Psoas muscle (tissue), 8 donors: ENCODE data around the gene DSE. TPM values are rescaled to one million over a fixed set of nuclear protein-coding genes. Genes with fewer than 3 reads are reported as not detected.

ENCODE experiments used
- ATAC-seq, 4 donors: fragments of 200-7000 bp; cut with Tn5 transposase; one replicate each; pipeline ENCODE4 v1.9.1; 2020; ENCODE audit warnings: moderate library complexity in 3 of 4, mild to moderate bottlenecking in 2 of 4
- DNase-seq, 2 donors: peaks; one replicate each; pipeline ENCODE4 v3.0.0-alpha.2; 2020
- H3K27ac ChIP-seq: fragments of 200-600 bp; one replicate; pipeline ENCODE4 v1.8.0; 2022
- H3K27me3 ChIP-seq, 3 donors: fragments of 200-600 bp in 1 of 3; one replicate each; pipeline versions ENCODE4 v1.6.1 to v1.8.0; 2013 to 2022; ENCODE audit warnings: low read length in 2 of 3, mild to moderate bottlenecking in 2 of 3, moderate library complexity in 1 of 3; ENCODE audit not compliant: insufficient read depth in 3 of 3
- H3K36me3 ChIP-seq, 2 donors: fragments of 200-600 bp in 1 of 2; one replicate each; pipeline versions ENCODE4 v1.6.1 to v1.8.0; 2013 to 2022; ENCODE audit warnings: low read depth in 1 of 2, mild to moderate bottlenecking in 1 of 2, moderate library complexity in 1 of 2; ENCODE audit not compliant: insufficient read depth in 1 of 2
- H3K4me1 ChIP-seq: fragments of 200-600 bp; one replicate; pipeline ENCODE4 v1.8.0; 2022
- H3K4me3 ChIP-seq: fragments of 200-600 bp; one replicate; pipeline ENCODE4 v1.8.0; 2022; ENCODE audit warnings: mild to moderate bottlenecking
- H3K9me3 ChIP-seq: fragments of 200-600 bp; one replicate; pipeline ENCODE4 v1.8.0; 2022
- CTCF ChIP-seq: fragments of 200-600 bp; IDR thresholded peaks from one replicate; pipeline ENCODE4 v1.8.0; 2022; ENCODE audit warnings: antibody characterized with exemption
- WGBS, 3 donors: extraction: QIAGEN DNeasy Blood & Tissue Kit; methylation state at CpG; one replicate each; pipeline versions ENCODE4 v1.1.6 to v1.1.7; 2013; 5-methylcytosine and 5-hydroxymethylcytosine counted together
- intact Hi-C, 2 donors: fragments of 100-400 bp; cut with DNase I; formaldehyde crosslinking; loops; one replicate each; pipeline versions ENCODE4 v1.11.0 to v1.14.2; 2022
- polyA plus RNA-seq, 3 donors: library from polyadenylated mRNA; stranded (reverse); fragments of 200-250 nt; gene quantifications; one replicate each; pipeline ENCODE4 v1.2.3, GENCODE V29; 2013
- total RNA-seq, 4 donors: library from RNA; stranded (reverse); fragmentation: NEBNext Ultra II Directional in 2 of 4; extraction: Animal tissue kit (Norgen Biotek cat#: 25700) in 2 of 4; gene quantifications; one replicate each; pipeline versions ENCODE4 v1.2.1 to v1.2.4, GENCODE V29; 2021 to 2023
- donor health status: healthy with polysubstance abuse.
- donor health status: DM: no; HTN: no; CAD: no; lungs with moderate emphysema.
- donor health status: Bipolar disorder and iron deficiency.
- donor health status: healthy.
- donor health status: DM: yes; HTN: yes; CAD: no.
- donor health status: DM: no; HTN: no; CAD: no.
- donor health status: DM: no; HTN: no; CAD: no.
- donor health status: DM: yes; HTN: yes; CAD: no.

DSE gene
- total and polyA plus RNA-seq, 7 donors, result 2.3 to 26.7 (median 9.6) TPM

- H3K4me1 ChIP-seq, result no peaks in the 10 kb centered on the region
- ATAC-seq (peak in 2 of 4 donors; percentile 10 to 11), DNase-seq (no peak)
- TF ChIP-seq CTCF, result no peak
- 35 to 40% (median 36%) methylated on average over 13 of the region's 13 CpGs for WGBS, 3 donors
- H3K36me3 ChIP-seq, result no peaks in the 10 kb centered on the region
- intact Hi-C loops, result no loop called here
- no peaks in the 10 kb centered on the region for H3K9me3 ChIP-seq
- H3K27ac ChIP-seq, result no peak within 1 kb of the TSS
- peak within 1 kb of the TSS; percentile 71 for H3K4me3 ChIP-seq
- H3K27me3 ChIP-seq, result peaks cover 0 to 6% (median 0%) of the 10 kb centered on the region in 3 donors
Measured at GRCh38 chr6:116461331-116461931, 90.7 kb downstream of the DSE start, which contains the start of gene CALHM6. CALHM6 (plus strand) TSS chr6:116461375; CDS start chr6:116461930, 555 bp downstream.

GRCh38 chr6:116461932-116462885 is 91.5 kb downstream of the DSE start:
- Histone ChIP-seq H3K36me3 (no peaks in the 10 kb centered on the region), H3K27ac (no peak overlapping the region), H3K4me3 (peak overlapping the region; percentile 71), H3K9me3 (no peaks in the 10 kb centered on the region), H3K4me1 (no peaks in the 10 kb centered on the region), H3K27me3 (peaks cover 0 to 6% (median 0%) of the 10 kb centered on the region in 3 donors)
- peak; percentile 56 to 79 for DNase-seq
- WGBS, 3 donors, result 10 to 11% (median 11%) methylated on average over 75 to 84 of the region's 84 CpGs
- peak; percentile 71 to 93 (median 86) for ATAC-seq
- intact Hi-C loops, result no loop called here
- TF ChIP-seq CTCF, result no peak

GRCh38 chr6:116463301-116463700 is 92.6 kb downstream of the DSE start:
- TF ChIP-seq CTCF, result no peak
- ATAC-seq (no peak), DNase-seq (no peak)
- H3K36me3 ChIP-seq, result no peaks in the 10 kb centered on the region
- H3K27ac ChIP-seq, result no peak overlapping the region
- no peak overlapping the region for H3K4me3 ChIP-seq
- WGBS, 3 donors, result 73 to 90% (median 83%) methylated on average over 4 of the region's 4 CpGs
- no peaks in the 10 kb centered on the region for H3K4me1 ChIP-seq
- H3K27me3 ChIP-seq, result peaks cover 0 to 6% (median 0%) of the 10 kb centered on the region in 3 donors
- H3K9me3 ChIP-seq, result no peaks in the 10 kb centered on the region
- intact Hi-C loops, result no loop called here

GRCh38 chr6:116465246-116465645 is 94.5 kb downstream of the DSE start:
- H3K4me3 ChIP-seq, result no peak overlapping the region
- no peak for TF ChIP-seq CTCF
- no peaks in the 10 kb centered on the region for H3K9me3 ChIP-seq
- H3K27me3 ChIP-seq, result peaks cover 0 to 6% (median 0%) of the 10 kb centered on the region in 3 donors
- H3K4me1 ChIP-seq, result no peaks in the 10 kb centered on the region
- DNase-seq (no peak), ATAC-seq (no peak)
- H3K36me3 ChIP-seq, result no peaks in the 10 kb centered on the region
- intact Hi-C loops, result no loop called here
- H3K27ac ChIP-seq, result no peak overlapping the region
- WGBS, 3 donors, result 72 to 81% (median 74%) methylated on average over 5 of the region's 5 CpGs
